Astrocyte of the spinal cord (primary cell): Measurements from ENCODE around the gene AHSA1.

Source experiments
- DNase-seq: peaks from one replicate; pipeline ENCODE4 v3.0.0; 2011; ENCODE audit warnings: low read depth, low spot score
- H3K4me3 ChIP-seq: 2 replicates; pipeline ENCODE4 v1.5.1; 2011; ENCODE audit warnings: low read depth, mild to moderate bottlenecking, low read length, moderate library complexity
- CTCF ChIP-seq: IDR thresholded peaks from 2 replicates; pipeline ENCODE4 v1.5.1; 2012; ENCODE audit warnings: low read depth, mild to moderate bottlenecking, low read length, inconsistent platforms
- in situ Hi-C: cut with HindIII; loops from 2 replicates; pipeline ENCODE4 v1.10.0; 2017; ENCODE audit warnings: low sequenced_read_pairs

The AHSA1 gene

GRCh38 chr14:77490347-77490986 lies 32.6 kb downstream of the AHSA1 start:
- DNase-seq: no peak
- in situ Hi-C loops: no loop called here

GRCh38 chr14:77491056-77491455 lies 33.2 kb downstream of the AHSA1 start:
- no peak for TF ChIP-seq CTCF
- in situ Hi-C loops: no loop called here
- DNase-seq: no peak
- H3K4me3 ChIP-seq: no peak overlapping the region

More at GRCh38 chr14:77490347-77490986, 32.6 kb downstream of the AHSA1 start:
- no peak overlapping the region for H3K4me3 ChIP-seq
- no peak for TF ChIP-seq CTCF

DNA sequence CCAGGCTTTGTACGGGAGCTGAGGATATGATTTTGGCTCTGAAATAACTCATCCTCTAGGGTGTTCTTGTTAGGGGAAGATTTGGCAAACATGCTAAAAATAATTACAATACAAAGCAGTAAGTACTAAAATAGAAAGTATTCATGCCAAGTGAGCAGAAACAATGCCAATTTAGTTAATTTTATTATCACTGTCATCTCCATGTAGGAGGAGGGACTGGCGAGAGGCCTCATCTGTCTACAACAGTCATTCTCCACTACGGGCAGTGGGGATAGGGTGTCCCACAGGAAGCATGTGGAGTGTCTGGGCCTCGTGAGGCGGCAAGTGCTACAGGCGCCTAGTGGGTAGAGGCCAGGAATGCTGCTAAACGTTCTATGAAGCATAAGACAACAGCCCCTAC lies 37.4 kb downstream of the AHSA1 start:
- in situ Hi-C loops: no loop called here
- H3K4me3 ChIP-seq: no peak overlapping the region
- no peak for TF ChIP-seq CTCF
- no peak for DNase-seq

DNA sequence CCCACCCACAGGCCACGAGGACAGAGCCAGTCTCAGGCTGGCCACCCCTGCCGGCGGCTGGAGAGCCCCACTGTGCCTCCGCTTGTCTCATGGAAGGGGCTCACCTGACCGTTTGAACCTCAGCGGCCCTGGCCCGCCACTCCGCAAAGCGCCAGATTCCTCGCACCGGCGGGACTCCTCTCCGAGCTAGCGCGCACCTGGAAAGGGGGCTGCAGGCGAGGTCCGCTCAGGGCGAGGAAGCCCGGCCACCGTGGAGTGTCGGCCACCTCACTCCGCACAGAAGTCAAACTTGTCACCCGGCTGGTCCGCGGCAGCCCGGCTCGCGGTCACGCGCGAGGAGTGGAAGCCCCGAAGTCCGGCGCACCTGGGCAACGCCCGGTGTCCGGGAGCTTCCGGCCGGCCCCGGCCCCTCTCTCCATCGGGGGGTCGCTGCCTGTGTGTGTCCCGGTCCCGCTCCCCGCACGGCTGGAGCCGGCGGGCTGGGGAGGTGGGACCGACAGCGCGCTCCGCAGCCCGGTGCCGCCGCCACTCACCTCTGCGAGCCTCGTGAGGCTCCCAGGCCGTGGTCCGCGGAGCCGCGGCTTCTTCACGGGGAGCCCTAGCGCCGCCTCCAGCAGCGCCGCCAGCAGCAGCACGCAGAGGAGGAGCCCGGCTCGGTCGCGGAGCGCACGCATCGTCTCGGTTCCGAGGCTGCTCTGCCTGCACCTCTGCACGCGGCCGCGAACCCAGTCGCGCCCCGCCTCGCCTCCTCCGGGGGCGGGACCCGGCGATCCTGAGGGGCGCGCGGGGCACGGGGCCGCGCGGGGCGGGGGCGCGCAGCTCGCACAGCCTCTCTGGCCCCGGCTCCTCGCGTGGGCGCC lies 40.5 kb downstream of the AHSA1 start, which contains the start of gene ISM2:
TSS of gene ISM2 (minus strand) at position 697 of the 860 bp plus-strand sequence. CDS start at position 674, 23 bp downstream.
- no peak for DNase-seq
- in situ Hi-C loops: no loop called here
- H3K4me3 ChIP-seq: peak within 1 kb of the TSS; percentile 23
- no peak for TF ChIP-seq CTCF

GRCh38 chr14:77498984-77499527 lies 41.2 kb downstream of the AHSA1 start:
- H3K4me3 ChIP-seq: peak overlapping the region; percentile 18
- no peak for DNase-seq
- TF ChIP-seq CTCF: no peak
- in situ Hi-C loops: no loop called here

- in situ Hi-C loops: no loop called here
- H3K4me3 ChIP-seq: no peak overlapping the region
- DNase-seq: no peak
- no peak for TF ChIP-seq CTCF
These were observed 44.4 kb downstream of the AHSA1 start for GRCh38 chr14:77502109-77502782.
